ENCODE results near the gene AMZ2. TPM values are rescaled to one million over a fixed set of nuclear protein-coding genes. Genes with fewer than 3 reads are reported as not detected.

The AMZ2 gene
- total RNA-seq, 1 donor from 2014 or later: 49.7 TPM

DNA sequence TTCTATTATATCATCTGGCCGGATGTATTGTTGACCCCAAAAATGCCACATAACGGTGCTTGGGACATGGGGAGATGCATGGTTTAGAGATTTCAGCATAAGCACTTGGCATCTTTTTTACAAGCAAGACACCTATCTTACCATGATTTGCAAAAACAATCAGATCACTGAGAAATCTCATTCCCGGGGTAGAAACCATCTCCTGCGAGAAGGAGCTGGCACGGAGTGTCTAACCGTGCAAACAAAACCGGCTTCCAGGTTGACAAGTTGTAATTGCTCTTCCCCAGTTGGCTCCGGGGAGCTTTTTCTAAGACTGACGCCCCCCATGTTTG is 42.1 kb downstream of the AMZ2 start:
- DNase-seq (ENCODE audit: low spot score): no peak

DNA sequence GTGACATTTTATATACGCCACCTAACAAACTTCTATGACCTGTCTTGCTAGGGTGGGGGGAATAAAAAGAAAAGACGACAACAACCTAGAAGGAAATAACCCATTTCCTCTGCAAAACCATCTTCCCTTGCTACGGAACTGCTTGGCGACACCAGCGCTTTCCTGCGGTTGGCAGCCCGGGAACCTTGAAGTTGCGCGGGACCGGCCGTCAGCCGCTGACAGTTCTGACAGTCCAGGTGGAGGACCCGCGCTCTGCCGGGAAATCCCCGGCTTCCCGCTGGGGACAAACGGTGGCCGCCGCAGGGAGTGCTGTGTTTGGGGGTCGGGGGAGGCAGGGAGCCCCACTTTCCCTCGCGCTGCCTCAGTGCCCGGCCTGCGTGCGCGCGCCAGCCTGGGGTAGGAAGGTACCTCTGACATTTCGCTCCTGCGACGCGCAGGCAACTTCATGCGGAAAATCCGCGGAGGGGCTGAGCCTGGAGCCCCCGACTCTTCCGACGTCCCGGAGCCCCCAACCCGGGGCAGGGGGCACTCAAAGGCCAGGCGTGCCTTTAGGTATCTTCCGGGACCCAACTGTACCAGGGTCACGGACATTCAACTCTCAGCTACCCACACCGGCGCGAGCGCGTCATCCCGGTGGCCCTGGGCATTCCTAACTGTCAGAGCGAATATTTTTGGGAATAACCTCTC is 42.6 kb downstream of the AMZ2 start:
- peak; percentile 87 for DNase-seq (ENCODE audit: low spot score)

DNA sequence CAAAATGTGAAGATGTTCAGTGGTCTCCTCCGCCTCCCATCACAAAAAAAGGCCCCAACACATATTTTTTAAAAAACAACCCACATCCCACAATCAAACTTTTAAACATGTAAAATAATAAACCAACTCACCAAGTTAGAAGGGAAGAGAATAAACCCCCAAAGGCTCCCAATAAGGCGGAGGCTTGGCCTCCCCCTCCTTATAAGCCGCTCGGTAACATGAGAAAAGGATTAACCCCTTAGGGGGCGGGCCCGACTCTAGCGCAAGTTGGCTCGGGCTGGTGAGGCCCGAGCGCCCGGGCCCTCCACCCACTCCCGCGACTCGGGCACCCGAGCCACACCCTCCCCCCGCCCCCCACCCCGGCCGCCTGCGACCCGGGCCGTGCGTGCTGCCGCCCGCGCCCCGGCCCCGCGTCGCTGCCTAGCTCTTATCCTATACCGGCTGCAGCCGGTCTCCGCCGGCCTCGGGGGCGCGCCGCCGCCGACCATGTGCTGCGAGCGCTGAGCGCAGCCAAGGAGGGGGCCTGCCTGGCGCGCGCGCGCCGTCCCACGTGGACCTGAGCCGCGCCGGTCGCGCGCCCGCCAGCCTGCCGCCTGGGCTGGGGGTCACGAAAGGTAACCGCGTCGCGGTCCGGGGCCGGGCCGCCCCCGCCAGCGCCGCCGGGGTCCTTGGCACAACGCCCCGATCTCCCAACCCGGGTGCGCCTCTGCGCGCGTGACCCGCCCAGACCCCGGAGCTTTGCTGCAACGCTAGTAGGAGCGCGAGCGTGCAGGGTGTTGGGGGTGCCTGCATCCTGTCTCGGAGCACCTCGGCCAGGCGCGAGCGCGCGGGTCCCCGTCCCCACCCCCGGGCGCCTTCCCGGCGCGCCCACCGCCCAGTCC is 43.4 kb downstream of the AMZ2 start, which contains the start of the genes ARSG and SLC16A6:
TSS of gene ARSG (plus strand) at position 541 of the 881 bp plus-strand sequence. CDS start 15,999 bp downstream, outside the sequence.
TSS of gene SLC16A6 (minus strand) at position 173 of the 881 bp plus-strand sequence. CDS start 12,807 bp downstream, outside the sequence.
- peak; percentile 90 for DNase-seq (ENCODE audit: low spot score)

DNA sequence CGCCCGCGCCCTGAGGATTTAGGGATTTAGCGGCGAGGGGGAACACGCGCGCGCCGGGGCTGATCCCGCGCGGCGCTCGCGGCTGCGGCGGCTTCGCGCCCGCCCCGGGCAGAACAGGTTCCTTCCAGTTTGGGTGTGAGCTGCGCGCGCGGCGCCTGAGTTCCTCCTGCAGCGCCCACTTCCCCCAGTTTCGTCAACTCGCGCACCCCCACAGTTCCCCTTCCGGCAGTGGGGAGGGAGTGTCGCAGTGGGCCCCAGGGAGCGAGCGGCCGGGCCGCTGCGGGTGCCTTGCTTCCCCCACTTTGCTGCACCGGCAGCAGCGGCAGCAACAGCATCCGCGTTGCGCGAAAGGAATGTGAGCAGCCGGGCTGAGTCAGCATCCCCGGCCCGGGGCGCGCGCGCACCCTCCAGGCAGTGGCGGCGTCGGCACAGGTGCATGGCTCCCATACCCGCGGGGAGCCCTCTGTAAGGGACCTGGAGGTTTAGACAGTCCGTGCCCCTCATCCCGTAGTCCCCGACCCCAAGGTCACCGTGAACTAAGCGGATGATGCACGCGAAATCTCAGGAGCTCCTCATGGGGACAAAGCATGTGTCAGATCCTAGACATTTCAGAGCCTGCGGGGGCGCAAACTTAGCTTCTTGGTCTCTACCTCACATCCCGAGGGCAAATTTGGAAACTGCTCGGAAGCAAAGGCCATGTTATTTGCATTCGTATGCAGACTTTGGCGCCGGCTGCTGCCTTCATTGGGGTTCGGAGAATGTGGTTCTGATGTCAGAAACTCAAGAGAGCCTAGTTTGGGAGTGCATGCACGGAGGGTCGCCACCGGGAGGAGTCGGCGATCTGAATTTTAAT is 44.2 kb downstream of the AMZ2 start:
- peak; percentile 94 for DNase-seq (ENCODE audit: low spot score)

DNA sequence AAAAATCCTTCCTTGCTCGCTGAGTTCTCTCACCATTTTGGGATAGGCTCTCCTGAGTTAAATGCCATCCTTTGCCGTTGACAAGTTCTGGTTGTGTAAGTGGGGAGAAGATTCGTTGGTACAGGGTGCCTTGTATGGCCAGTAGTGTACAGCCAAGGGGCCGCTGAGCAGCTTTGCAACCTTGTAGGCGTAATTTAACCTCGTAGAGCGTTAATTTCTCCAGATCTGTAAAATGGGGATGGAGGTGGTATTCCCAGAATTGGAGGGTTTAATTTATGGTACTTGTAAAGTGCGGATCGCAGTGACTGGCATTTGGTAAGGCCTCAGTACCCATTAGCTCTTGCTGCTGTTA is 44.8 kb downstream of the AMZ2 start:
- no peak for DNase-seq (ENCODE audit: low spot score)

DNA sequence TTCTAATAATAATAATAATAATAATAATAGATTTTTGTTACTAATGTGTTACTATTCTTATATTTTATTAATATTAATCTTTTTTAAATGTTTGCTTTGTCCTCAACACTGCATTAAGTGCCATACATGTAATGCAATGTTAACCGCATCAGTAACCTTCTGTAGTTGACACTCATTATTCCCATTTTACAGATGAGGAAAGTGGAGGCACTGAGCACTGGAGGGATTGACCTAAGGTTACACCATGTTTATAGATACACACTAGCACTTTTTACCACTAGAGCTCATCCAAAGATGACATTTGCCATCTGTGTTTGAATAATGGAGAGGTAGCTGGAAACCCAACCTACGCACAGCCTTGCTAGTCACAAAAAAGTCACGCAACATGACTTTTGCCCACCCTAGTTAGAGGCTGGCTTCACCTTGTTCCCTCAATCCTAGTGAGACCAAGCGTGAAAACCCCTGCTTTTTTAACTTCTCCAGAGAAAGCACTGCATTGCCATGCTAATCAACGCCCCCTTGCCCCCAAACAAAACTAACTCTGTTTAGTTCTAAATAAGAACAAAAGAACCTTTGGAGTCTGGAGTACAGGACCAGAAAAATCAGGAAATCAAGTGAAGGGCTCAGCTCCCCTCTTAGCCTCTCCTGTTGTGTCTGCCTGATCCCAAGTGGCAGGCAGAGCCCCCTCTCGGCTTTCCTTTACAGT is 45.8 kb downstream of the AMZ2 start:
- DNase-seq (ENCODE audit: low spot score): peak; percentile 22

DNA sequence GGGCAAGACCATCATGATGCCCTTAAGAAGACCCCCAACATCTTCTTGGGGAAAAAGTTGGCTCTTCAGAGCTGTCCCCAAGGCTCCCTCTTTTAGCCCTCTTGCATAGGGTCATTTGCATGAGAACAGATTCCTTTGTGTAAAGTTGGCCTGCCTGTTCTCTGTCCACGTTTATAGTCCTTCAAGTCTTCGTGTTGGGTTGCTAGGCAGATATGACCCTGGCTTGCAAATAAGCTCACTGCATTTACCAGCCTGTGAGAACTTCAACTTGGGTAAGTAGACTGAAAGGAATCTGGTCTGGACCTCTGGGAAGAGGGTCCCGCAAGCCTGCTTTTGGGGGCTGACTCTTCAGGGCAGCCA is 46.3 kb downstream of the AMZ2 start:
- DNase-seq (ENCODE audit: low spot score): no peak

DNA sequence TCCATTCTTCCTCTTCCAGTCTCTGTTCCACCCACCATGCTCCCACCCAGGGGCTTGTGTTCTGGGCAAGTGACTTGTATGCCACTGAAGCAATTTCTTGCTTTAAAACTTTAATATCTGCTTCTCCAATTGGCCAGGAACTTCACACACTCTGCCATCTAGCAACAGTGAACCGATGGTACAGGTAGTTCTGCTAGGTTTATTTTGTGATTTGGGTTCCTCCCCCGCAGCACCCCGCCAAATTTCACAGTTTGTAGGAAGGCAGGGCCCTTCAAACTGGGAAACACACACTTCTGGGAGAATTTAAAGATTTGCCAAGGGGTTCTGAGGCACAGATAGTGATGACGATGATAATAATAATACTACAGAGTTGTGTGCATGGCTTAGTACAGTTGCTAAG is 46.8 kb downstream of the AMZ2 start:
- no peak for DNase-seq (ENCODE audit: low spot score)

DNA sequence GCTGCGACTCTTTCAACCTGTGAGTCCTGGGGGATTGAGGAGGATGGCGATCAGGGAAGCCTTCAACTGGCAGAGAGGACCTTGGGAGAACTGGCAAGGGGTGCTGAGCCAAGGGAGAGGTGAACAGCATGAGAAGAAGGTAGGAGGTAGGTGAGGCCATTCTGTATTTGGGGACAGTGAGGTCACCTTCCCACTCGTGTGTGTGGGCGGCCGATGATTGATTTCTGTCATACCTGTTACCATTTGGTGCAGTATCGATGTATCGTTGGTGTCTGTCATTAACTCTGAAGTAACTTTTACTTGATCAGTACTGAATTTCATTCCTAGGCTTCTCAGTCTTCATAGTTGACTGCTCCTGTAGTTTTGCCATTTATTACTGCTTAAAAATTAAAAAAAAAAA is 47.2 kb downstream of the AMZ2 start:
- DNase-seq (ENCODE audit: low spot score): peak; percentile 30

DNA sequence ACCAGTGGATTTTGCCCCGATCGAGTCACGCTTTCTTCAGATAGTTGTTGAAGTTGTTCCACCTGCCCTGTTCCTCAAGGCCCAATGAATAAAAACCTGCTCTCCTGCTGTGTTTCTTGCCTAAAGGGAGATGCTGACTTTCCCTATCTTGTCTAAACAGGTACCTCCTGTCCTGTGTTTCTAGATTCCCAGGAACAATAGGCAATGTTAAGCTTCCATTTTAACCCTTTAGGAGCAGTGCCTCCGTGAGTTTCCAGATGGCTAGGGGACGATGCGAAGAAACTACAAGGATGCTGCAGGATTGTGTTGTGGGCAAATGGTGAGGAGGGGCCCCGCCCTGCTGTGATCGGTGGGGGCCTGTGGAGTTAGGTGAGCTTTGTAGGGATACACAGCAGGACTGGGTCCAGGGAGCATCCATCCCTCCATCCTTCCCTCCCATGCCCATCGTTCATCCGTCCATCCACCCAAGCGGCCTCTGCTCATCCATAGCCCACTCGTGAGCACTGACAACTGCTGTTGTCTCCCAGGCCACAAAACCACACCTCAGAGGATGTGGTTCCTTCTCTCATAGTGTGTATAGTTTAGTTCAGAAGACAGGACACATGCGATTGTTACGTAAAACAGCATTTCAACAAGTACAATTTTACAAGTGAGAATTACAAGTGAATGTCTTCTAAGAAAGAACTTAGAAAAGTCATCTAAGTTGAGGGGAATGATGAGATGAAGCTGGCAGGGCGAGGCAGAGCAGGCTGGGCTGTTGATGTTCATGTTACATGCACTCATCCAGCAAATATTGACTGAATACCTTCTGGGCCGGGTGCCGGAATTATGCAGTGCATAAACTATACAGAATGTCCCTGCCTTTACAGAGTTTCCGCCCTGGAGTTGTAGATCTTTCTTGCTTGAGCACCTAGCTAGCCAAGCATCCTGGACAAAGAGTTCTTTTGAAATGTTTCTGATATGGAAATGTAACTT is 48.7 kb downstream of the AMZ2 start:
- peak; percentile 24 for DNase-seq (ENCODE audit: low spot score)

DNA sequence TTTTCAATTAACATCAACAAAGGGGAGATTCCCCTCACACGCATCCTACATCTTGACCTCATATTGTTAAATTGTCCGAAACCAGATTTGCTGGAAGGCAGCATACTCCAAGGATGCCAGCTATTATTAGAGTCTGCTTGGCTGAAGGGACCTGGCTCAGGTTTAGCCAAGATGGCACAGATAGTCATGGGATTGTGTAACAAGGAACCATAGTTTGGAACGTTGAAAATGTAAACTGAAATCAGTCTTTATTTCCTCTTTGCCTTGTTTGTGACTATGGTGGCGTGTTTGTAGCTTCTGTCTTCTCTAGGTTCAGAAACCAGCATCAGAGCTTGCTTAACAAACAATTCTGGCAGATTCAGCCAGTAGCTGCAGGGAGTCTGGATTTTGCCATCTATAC is 49.4 kb downstream of the AMZ2 start:
- DNase-seq (ENCODE audit: low spot score): no peak

DNA sequence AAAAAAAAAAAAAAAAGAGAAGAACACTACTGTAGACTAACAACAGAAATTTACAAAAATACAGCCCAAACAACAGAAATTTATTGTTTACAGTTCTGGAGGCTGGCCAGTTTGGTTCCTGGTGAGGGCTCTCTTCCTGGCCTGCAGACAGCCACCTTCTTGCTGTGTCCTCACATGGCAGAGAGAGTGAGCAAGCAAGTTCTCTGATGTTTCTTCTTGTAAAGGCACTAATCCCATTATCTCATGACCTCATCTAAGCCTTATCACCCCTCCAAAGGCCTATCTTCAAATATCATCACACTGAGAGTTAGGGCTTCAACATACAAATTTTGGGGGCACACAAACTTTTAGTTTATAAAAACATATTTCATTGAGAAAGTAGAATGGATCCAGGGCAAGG is 50.8 kb downstream of the AMZ2 start:
- no peak for DNase-seq (ENCODE audit: low spot score)

DNA sequence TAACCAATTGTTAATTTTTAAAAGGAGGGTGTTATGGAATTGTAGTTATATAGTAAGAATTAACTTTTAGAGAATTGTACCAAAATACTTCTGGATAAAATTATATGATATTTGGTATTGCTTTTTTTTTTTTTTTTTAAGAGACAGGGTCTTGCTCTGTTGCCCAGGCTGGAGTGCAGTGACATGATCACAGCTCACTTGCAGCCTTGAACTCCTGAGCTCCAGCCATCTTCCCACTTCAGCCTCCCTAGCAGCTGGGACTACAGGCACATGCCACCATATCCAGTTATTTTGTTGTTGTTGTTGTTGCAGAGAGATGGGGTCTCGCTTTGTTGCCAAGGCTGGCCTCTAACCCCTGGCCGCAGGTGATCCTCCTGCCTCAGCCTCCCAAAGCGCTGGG is 52.0 kb downstream of the AMZ2 start:
- DNase-seq (ENCODE audit: low spot score): no peak

DNA sequence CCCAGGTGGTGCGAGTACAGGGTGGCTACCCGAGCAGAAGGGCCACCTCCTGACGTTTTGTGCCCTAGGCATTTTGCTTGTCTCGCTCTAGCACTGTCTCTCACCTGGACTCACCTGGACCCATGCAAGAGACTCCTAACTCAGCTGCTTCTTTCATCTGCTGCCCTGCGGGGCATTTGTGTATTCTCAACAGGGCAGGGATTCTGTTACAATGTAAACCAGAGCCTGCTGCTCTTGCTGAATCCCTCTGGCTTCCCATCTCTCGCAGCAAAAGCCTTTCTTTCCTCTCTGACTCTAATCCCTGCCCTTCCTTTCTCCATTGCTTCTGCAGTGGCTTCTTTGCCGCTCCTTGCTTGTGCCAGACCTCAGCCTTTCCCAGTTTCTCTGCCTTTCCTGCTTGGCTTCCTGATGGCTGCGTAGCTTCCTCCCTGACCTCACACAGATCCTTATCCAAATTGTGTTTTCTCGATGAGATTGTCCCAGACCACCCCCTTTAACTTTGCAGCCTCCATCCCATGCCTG is 53.7 kb downstream of the AMZ2 start:
- no peak for DNase-seq (ENCODE audit: low spot score)

DNA sequence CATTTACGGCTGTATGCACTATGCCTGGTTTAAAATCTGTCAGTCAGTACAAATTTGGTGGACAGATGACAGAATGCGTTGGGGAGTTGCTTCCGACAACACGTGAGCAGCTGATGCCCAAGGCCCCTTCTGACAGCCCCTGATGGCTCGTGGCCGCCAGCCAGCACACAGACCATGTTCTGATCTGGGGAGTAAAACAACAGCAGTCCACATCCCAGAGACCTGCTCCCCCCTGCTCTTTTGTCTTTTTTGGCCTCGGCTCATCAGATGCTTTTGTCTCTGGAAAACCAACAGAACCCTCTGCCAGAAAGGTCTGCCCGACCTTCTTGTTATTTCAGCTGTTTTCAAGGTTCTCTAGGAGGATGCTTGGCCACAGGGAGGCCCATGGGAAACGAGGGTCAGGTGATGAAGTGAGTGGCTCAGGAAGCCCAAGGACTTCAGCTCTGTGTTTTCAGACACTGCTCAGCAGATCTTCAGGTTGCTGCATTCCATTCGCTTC is 54.3 kb downstream of the AMZ2 start:
- no peak for DNase-seq (ENCODE audit: low spot score)

DNA sequence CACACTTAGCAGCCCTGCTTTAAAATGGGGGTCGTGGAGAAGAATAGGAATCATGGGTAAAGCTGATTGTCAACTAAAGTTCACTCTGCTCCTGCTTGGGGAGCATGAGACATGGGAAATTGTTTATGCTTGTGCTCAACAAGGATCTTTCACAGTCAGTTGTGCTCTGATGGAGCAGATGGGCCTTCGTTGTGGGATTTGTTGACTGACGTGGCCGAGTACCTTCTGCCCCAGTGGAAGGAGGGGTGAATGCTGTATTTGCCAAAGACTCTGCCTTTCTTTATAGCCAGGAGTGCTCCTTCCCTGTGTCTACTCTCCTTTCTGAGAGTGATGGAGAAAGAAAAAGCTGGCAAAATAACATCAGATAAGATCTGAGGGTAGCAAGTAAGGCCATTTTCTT is 54.8 kb downstream of the AMZ2 start:
- DNase-seq (ENCODE audit: low spot score): no peak

DNA sequence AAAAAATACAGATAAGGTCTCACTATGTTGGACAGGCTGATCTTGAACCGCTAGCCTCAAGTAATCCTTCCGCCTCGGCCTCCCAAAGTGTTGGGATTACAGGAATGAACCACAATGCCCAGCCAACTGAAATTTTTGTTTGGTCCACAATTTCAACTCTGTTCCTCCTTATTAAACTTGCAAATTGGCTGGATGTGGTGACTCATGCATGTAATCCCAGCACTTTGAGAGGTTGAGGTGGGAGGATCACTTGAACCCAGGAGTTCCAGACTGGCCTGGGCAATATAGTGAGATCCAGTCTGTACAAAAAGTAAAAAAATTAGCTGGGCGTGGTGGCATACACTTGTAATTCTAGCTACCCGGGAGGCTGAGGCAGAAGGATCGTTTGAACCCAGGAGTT is 56.9 kb downstream of the AMZ2 start:
- DNase-seq (ENCODE audit: low spot score): no peak

DNA sequence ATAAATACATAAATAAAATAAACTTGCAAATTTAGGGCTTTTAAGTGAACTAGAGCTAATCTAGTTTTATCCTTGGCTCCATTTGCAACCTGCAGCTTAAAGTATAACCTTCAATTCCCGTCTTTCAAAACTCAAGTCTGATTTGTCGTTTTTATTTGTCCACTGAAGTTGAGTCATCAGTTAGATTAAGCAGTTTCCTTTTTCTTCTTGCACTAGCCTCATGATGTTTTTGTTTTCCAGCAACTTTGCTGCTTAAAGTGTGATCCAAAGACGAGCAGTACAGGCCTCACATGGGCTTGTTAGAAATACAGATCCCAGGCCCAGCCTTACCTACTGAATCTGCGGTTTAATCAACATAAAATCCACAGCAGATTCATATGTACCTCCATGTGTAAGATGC is 57.3 kb downstream of the AMZ2 start:
- DNase-seq (ENCODE audit: low spot score): no peak

All from mesenteric fat pad (tissue), 1 donor.